DND-41 (cell line): ENCODE measurements around the gene TSHZ2.

Experiments used
- ATAC-seq: fragments of 200-7000 bp; cut with Tn5 transposase; 3 replicates; pipeline ENCODE4 v1.9.1; 2021; ENCODE audit warnings: low read depth; ENCODE audit not compliant: insufficient read depth
- DNase-seq: peaks from one replicate; pipeline ENCODE4 v3.0.0-alpha.2; 2020
- H2AFZ ChIP-seq: 2 replicates; pipeline ENCODE4 v1.6.0; 2012; ENCODE audit warnings: low read depth, low read length
- H3K27ac ChIP-seq: 2 replicates; pipeline ENCODE4 v1.5.1; 2012; ENCODE audit warnings: low read length, inconsistent platforms
- H3K27me3 ChIP-seq: fragments of 200-600 bp; sonication (generic); 2 replicates; pipeline ENCODE4 v1.6.0; 2012; ENCODE audit warnings: low read length, mild to moderate bottlenecking, inconsistent platforms; ENCODE audit not compliant: insufficient read depth, poor library complexity
- H3K36me3 ChIP-seq: 2 replicates; pipeline ENCODE4 v1.5.1; 2012; ENCODE audit warnings: low read length, inconsistent platforms; ENCODE audit not compliant: insufficient read depth
- H3K4me1 ChIP-seq: 2 replicates; pipeline ENCODE4 v1.5.1; 2012; ENCODE audit warnings: mild to moderate bottlenecking, low read length; ENCODE audit not compliant: insufficient read depth
- H3K4me2 ChIP-seq: 2 replicates; pipeline ENCODE4 v1.6.0; 2012; ENCODE audit warnings: mild to moderate bottlenecking, moderate library complexity, low read length, inconsistent platforms; ENCODE audit not compliant: insufficient read depth
- H3K4me3 ChIP-seq, 2 experiments: fragments of 200-600 bp in 1 of 2; shearing (Covaris generic) in 1 of 2; 2 replicates each; pipeline ENCODE4 v1.5.1; 2012 to 2016; ENCODE audit warnings: inconsistent platforms in 2 of 2, low read length in 2 of 2, mild to moderate bottlenecking in 2 of 2, low read depth in 1 of 2, moderate library complexity in 1 of 2
- H3K79me2 ChIP-seq: 2 replicates; pipeline ENCODE4 v1.6.0; 2012; ENCODE audit warnings: low read length, inconsistent platforms; ENCODE audit not compliant: insufficient read depth
- H3K9ac ChIP-seq: 2 replicates; pipeline ENCODE4 v1.6.0; 2012; ENCODE audit warnings: low read depth, mild to moderate bottlenecking, inconsistent platforms, low read length, moderate library complexity
- H3K9me3 ChIP-seq: 2 replicates; pipeline ENCODE4 v1.5.1; 2012; ENCODE audit warnings: low read length, moderate library complexity, mild to moderate bottlenecking, inconsistent platforms; ENCODE audit not compliant: insufficient read depth, severe bottlenecking
- H4K20me1 ChIP-seq: 2 replicates; pipeline ENCODE4 v1.6.0; 2012; ENCODE audit warnings: low read length; ENCODE audit not compliant: insufficient read depth
- EZH2 ChIP-seq: IDR thresholded peaks from 3 replicates; pipeline ENCODE4 v1.6.1; 2012; ENCODE audit warnings: borderline replicate concordance, low read depth, mild to moderate bottlenecking, moderate library complexity, low read length, inconsistent platforms; ENCODE audit not compliant: severe bottlenecking
- TF ChIP-seq, protein P1 (sequence below): IDR thresholded peaks from 2 replicates; pipeline ENCODE4 v1.5.1; 2012; ENCODE audit warnings: borderline replicate concordance, low read length, moderate library complexity, mild to moderate bottlenecking; ENCODE audit not compliant: poor library complexity, severe bottlenecking; ENCODE audit errors: extremely low read depth

Gene TSHZ2

DNA sequence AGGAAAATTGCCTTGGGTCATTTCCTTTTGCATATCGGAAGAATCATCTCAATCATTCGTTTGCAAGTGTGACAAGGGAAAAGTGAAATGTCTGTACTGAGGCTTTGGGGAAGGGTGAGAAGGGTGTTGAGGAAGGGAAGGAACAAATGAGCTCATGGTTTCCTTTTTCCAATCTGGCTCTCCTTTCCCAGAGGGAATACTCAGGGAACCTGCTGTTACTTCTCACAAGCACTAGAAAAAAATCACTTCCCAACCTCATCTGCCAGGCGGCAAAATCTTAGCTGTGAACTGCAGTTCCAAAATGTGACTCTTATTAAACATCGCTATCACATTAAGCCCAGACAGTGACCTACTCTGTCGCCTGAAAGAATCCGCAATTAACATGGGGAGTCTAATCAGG is 363.4 kb downstream of the TSHZ2 start:
- Histone ChIP-seq H3K79me2 (no peaks in the 10 kb centered on the region), H4K20me1 (no peaks in the 10 kb centered on the region), H3K4me1 (no peaks in the 10 kb centered on the region), H3K27ac (no peak overlapping the region), H3K4me2 (no peak overlapping the region), H3K4me3 (no peak overlapping the region), H3K9me3 (no peaks in the 10 kb centered on the region), H3K36me3 (no peaks in the 10 kb centered on the region), H3K27me3 (peaks cover 22% of the 10 kb centered on the region), H2AFZ (no peak overlapping the region), H3K9ac (no peak overlapping the region)
- TF ChIP-seq, protein P1, sequence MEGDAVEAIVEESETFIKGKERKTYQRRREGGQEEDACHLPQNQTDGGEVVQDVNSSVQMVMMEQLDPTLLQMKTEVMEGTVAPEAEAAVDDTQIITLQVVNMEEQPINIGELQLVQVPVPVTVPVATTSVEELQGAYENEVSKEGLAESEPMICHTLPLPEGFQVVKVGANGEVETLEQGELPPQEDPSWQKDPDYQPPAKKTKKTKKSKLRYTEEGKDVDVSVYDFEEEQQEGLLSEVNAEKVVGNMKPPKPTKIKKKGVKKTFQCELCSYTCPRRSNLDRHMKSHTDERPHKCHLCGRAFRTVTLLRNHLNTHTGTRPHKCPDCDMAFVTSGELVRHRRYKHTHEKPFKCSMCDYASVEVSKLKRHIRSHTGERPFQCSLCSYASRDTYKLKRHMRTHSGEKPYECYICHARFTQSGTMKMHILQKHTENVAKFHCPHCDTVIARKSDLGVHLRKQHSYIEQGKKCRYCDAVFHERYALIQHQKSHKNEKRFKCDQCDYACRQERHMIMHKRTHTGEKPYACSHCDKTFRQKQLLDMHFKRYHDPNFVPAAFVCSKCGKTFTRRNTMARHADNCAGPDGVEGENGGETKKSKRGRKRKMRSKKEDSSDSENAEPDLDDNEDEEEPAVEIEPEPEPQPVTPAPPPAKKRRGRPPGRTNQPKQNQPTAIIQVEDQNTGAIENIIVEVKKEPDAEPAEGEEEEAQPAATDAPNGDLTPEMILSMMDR = no peak
- TF ChIP-seq EZH2 = no peak
- no peak for DNase-seq
- ATAC-seq = no peak

DNA sequence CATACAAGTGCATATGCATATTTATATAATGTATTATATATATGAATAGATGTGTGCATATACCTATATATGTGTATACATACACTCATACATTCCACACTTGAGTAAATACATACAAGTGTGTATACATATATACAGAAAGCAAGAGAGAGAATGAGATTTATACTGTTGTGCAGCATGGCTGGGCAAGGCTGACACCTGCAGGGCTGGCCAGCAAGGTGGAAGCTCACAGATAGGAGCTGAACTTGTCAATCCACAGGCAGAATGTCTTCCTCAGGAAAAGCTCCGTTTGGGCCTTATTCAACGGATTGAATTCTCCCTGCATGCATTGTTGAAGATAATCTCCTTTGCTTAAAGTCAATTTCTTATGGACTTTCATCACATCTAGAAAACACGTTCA is 364.7 kb downstream of the TSHZ2 start:
- no peaks in the 10 kb centered on the region for H4K20me1 ChIP-seq
- no peaks in the 10 kb centered on the region for H3K9me3 ChIP-seq
- DNase-seq = no peak
- no peaks in the 10 kb centered on the region for H3K79me2 ChIP-seq
- no peak for ATAC-seq
- no peak overlapping the region for H3K4me2 ChIP-seq
- no peak overlapping the region for H3K27ac ChIP-seq
- H3K4me3 ChIP-seq = no peak overlapping the region
- H3K36me3 ChIP-seq = no peaks in the 10 kb centered on the region
- TF ChIP-seq EZH2 = no peak
- TF ChIP-seq, protein P1 = peak; percentile 16
- peaks cover 13% of the 10 kb centered on the region for H3K27me3 ChIP-seq
- H2AFZ ChIP-seq = no peak overlapping the region
- no peaks in the 10 kb centered on the region for H3K4me1 ChIP-seq
- no peak overlapping the region for H3K9ac ChIP-seq

DNA sequence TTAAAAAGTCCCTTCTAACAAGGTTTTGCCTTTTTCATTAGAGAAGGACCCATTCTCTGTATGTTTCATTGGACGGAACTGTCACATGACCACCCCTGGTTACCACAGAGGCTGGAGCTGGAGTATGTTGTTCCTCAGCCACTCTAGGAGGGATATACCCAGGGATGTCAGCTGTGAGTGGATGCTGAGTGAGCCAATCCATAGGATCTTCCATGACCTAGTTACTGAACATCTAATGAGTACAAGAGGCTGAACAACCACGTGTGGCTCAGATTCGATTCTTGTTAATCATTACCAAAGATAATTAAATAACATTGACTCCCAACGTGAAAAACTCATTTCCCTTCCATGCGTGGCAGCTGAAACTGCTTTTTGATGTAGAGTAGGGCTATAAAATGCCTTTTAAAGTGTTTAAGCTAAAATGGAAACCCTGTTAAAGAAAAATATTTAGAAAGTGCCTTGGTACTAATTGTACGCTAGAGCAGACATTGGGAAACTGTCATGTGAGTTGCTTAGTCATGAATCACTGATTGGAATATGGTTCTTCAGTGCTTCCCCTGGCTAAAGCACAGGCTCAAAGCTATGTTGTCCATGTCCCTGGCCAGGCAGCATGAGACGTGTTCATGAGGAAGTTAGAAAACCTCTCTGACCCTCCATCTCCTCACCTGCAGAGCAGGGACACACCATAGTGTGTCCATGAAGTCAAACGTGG is 365.4 kb downstream of the TSHZ2 start:
- ATAC-seq = no peak
- no peaks in the 10 kb centered on the region for H3K4me1 ChIP-seq
- no peak for TF ChIP-seq EZH2
- TF ChIP-seq, protein P1 = no peak
- no peaks in the 10 kb centered on the region for H3K79me2 ChIP-seq
- no peak overlapping the region for H3K4me3 ChIP-seq
- no peak for DNase-seq
- no peak overlapping the region for H3K27ac ChIP-seq
- no peak overlapping the region for H3K9ac ChIP-seq
- no peak overlapping the region for H3K4me2 ChIP-seq
- H3K36me3 ChIP-seq = no peaks in the 10 kb centered on the region
- peaks cover 7% of the 10 kb centered on the region for H3K27me3 ChIP-seq
- no peaks in the 10 kb centered on the region for H3K9me3 ChIP-seq
- H2AFZ ChIP-seq = no peak overlapping the region
- no peaks in the 10 kb centered on the region for H4K20me1 ChIP-seq
